K562 (cell line): ENCODE data around the gene PDCD11.

Source experiments
- AFF4 ChIP-seq: sonication (generic); formaldehyde crosslinking; IDR thresholded peaks from 2 replicates; pipeline ENCODE4 v1.8.0; 2023; ENCODE audit warnings: mild to moderate bottlenecking, missing genetic modification reagents
- ATF7 ChIP-seq: fragments of 450-650 bp; IDR thresholded peaks from 2 replicates; pipeline ENCODE4 v1.7.1; 2014; ENCODE audit warnings: mild to moderate bottlenecking, moderate library complexity
- CBX2 ChIP-seq: fragments of 200-600 bp; sonication (generic); IDR thresholded peaks from one replicate; pipeline ENCODE4 v1.6.1; 2012; ENCODE audit warnings: mild to moderate bottlenecking, low read length, inconsistent platforms; ENCODE audit not compliant: insufficient read depth, poor library complexity, severe bottlenecking
- CTCF ChIP-seq, 3 experiments: IDR thresholded peaks in 2 of 3; conservative IDR thresholded peaks in 1 of 3; 2 replicates each; pipeline ENCODE4 v1.5.1; 2011 to 2012; ENCODE audit warnings: low read length in 3 of 3, mild to moderate bottlenecking in 3 of 3, control low read depth in 2 of 3, improper control_type of control experiment in 1 of 3, inconsistent platforms in 1 of 3, low read depth in 1 of 3, mixed read lengths in 1 of 3, moderate library complexity in 1 of 3; ENCODE audit not compliant: insufficient read depth in 2 of 3
- ETV6 ChIP-seq, 3 experiments: fragments of 150-350 bp in 1 of 3; sonication (generic) in 1 of 3; formaldehyde crosslinking in 1 of 3; IDR thresholded peaks; 2 replicates each; pipeline versions ENCODE4 v1.6.1 to v1.8.0; 2014 to 2022; ENCODE audit warnings: borderline replicate concordance in 2 of 3, low read depth in 2 of 3, antibody characterized with exemption in 1 of 3, low read length in 1 of 3, mild to moderate bottlenecking in 1 of 3, missing genetic modification reagents in 1 of 3
- KLF16 ChIP-seq: IDR thresholded peaks from 2 replicates; pipeline ENCODE4 v1.6.1; 2016; ENCODE audit warnings: antibody characterized with exemption
- NCOA4 ChIP-seq: fragments of 450-650 bp; IDR thresholded peaks from 2 replicates; pipeline ENCODE4 v1.6.1; 2018; ENCODE audit warnings: mild to moderate bottlenecking; ENCODE audit not compliant: partially characterized antibody
- NFE2L1 ChIP-seq: fragments of 450-650 bp; IDR thresholded peaks from 2 replicates; pipeline ENCODE4 v1.6.1; 2016; ENCODE audit warnings: missing genetic modification characterization, low read depth, mild to moderate bottlenecking, missing compliant biosample characterization, moderate library complexity, borderline replicate concordance
- POLR2G ChIP-seq: fragments of 200-400 bp; formaldehyde crosslinking; IDR thresholded peaks from 2 replicates; pipeline ENCODE4 v1.6.1; 2017; ENCODE audit warnings: low read depth, mild to moderate bottlenecking, antibody characterized with exemption, low read length, moderate library complexity
- TAF1 ChIP-seq: IDR thresholded peaks from 2 replicates; pipeline ENCODE4 v1.6.1; 2011; ENCODE audit warnings: mild to moderate bottlenecking, low read length, moderate library complexity; ENCODE audit not compliant: insufficient read depth, control insufficient read depth, severe bottlenecking; ENCODE audit errors: extremely low read depth
- ZBTB7A ChIP-seq: IDR thresholded peaks from 2 replicates; pipeline ENCODE4 v1.6.1; 2011; ENCODE audit warnings: low read depth, mild to moderate bottlenecking, low read length, moderate library complexity, borderline replicate concordance; ENCODE audit not compliant: control insufficient read depth
- ZNF263 ChIP-seq: sonication (generic); formaldehyde crosslinking; IDR thresholded peaks from 2 replicates; pipeline ENCODE4 v1.8.0; 2022; ENCODE audit warnings: mild to moderate bottlenecking, missing genetic modification reagents, borderline replicate concordance

GRCh38 chr10:103490986-103491314 lies 94.5 kb downstream of the PDCD11 start:
- TF ChIP-seq AFF4 (CRISPR knock-in tag) (no peak), NFE2L1 (no peak), ZNF263 (CRISPR knock-in tag) (no peak), ETV6 (IDR thresholded peaks at IDR 0.05; ENCODE audit: borderline replicate concordance in 1 of 2, low read depth in 2 of 2, low read length in 1 of 2) (no peak), ETV6 (CRISPR knock-in tag; IDR thresholded peaks at IDR 0.05; ENCODE audit: borderline replicate concordance) (no peak), NCOA4 (no peak), ATF7 (no peak), TAF1 (no peak), CTCF (IDR thresholded peaks at IDR 0.05 in 2 of 3, conservative IDR thresholded peaks at IDR 0.05 in 1 of 3; ENCODE audit: insufficient read depth in 2 of 3, low read depth in 1 of 3, low read length in 3 of 3) (no peak), KLF16 (no peak), ZBTB7A (no peak), POLR2G (no peak), CBX2 (no peak)
